PC-9 (cell line): ENCODE results near the gene ANGPTL7.

Experiments
- EZH2 ChIP-seq: fragments of 200-600 bp; sonication (generic); IDR thresholded peaks from 2 replicates; pipeline ENCODE4 v1.8.0; 2017; ENCODE audit warnings: antibody characterized with exemption, low read depth
- TF ChIP-seq, protein P1 (sequence below): fragments of 200-600 bp; sonication (generic); conservative IDR thresholded peaks from 2 replicates; pipeline ENCODE4 v1.6.1; 2017; ENCODE audit warnings: mixed run types, antibody characterized with exemption, mild to moderate bottlenecking, moderate library complexity

DNA sequence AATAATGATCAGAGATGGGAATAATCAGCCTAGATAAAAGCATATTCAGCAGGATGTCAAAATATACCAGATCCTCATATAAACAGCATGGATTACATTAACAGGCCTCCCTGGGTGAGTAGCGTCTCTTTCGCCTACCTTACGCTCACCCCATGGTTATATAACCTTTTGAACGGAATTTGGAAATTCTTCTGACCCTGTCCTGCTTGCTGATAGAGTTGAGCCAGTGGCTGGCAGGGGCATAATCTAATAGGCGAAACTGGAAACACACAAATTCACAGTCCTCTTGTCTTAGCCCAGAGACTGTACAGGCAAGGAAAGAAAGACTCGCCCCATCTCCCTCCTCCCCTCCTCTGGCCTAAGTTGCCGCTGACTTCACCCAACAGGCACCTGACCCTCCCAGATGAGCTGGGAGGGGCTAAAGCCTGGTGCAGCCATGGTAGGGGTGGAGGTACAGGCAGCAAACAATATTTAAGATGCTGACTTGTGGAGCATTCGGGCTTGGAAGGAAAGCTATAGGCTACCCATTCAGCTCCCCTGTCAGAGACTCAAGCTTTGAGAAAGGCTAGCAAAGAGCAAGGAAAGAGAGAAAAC, at the start of gene ANGPTL7:
- TF ChIP-seq, protein P1, sequence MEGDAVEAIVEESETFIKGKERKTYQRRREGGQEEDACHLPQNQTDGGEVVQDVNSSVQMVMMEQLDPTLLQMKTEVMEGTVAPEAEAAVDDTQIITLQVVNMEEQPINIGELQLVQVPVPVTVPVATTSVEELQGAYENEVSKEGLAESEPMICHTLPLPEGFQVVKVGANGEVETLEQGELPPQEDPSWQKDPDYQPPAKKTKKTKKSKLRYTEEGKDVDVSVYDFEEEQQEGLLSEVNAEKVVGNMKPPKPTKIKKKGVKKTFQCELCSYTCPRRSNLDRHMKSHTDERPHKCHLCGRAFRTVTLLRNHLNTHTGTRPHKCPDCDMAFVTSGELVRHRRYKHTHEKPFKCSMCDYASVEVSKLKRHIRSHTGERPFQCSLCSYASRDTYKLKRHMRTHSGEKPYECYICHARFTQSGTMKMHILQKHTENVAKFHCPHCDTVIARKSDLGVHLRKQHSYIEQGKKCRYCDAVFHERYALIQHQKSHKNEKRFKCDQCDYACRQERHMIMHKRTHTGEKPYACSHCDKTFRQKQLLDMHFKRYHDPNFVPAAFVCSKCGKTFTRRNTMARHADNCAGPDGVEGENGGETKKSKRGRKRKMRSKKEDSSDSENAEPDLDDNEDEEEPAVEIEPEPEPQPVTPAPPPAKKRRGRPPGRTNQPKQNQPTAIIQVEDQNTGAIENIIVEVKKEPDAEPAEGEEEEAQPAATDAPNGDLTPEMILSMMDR: no peak
- no peak for TF ChIP-seq EZH2
